ENCODE results near the gene BAIAP2L1.

BAIAP2L1 gene

DNA sequence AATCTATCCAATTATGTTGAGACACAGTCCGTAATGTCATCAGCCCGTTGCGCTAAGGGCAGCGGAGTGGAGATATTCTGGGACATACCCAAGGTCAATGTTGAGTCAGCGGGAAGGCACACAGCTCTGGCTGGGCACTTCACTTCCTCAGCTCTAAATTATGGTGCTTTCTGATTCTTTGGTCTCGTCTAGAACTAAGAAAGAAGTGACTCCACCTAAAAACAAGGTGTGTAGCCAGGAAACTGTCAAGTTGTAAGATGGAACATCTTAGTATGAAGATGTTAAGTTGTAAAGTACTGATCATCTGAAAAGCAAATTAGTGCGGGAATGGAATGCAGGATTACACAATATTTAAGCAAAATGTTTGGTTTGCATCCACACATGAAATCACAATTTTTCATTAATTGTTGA, 43.1 kb downstream of the BAIAP2L1 start:
- no peak for DNase-seq

DNA sequence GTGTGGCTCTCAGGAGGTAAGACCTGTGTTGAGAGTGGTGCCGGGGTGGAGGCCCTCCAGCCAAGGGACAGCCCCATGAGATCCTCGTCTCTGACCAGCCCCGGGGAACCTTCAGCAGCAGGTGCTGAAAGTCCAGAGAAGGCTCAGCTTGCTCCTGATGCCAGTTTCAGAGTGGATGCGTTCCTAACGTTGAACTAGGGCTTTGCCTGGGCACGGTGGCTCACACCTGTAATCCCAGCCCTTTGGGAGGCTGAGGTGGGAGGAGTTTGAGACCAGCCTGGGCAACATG, 45.7 kb downstream of the BAIAP2L1 start:
- no peak for DNase-seq

DNA sequence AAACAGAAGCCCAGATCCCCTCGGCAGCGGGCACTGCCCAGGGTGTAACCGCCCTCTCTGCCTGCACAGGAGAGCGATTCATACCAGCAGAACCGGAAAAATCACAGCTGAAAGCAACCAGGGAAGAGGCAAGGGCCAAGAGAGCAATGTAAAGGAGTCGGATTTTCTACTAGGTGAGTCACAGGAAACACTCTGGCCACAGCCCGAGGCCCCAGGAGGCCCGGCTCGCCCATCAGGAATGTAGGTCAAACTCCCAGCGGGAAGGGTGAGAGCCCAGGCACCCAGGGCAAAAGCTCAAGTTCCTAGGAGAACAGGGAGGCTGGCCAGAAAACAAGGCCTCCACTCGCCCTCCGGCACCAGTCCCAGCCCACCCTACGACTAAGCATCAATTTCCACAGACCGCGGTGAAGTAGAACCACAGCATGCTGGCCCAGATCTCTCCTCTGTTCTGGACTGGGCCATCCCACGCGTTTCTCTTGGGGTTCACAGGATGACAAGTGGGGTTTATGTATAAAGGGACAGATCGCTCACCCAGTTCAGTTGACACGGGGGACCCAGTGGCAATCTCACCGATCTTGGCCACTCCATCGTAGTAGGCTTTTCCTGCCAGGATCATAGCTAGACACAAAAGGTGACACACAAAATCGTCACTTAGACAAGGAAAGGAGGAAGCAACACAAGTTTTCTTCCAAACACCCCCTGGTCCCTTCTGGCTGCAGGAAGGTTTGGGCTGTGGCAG, 46.2 kb downstream of the BAIAP2L1 start:
- DNase-seq = no peak

DNA sequence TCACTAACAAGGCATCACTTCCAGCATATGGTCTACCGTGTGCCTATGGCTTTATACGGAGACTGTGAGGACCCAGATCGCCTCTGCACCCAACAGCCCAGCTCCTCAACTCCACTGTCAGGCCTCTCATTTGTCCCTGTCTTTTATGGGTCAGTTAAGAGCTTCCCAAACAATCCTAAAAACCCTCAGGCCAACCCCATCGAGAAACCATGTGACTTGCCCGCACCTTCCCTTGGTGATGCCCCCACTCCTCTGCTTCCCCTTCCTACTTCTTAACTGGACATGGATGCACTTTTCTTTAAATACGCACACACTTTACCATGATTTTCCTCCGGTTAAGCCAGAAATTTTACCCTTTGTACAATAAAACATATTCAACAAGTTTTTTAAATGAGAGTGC, 46.8 kb downstream of the BAIAP2L1 start:
- no peak for DNase-seq

DNA sequence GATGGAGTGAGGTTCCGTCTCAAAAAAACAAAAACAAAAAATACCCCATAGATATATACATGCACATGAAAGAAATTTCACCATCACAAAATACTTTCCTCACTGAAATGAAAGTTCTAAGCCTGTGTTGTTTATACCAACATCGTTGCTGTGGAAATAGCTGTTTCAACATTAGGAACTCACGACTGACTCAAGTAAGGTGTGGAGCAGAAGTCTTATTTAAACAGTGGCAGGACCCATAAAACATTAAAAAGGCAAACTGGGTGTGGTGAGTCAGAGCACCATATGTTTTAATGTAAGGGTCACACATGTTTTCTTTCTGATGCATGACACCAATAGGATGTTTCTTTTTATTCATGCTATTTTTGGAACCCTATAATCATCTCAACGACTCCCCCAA, 48.3 kb downstream of the BAIAP2L1 start:
- no peak for DNase-seq

DNA sequence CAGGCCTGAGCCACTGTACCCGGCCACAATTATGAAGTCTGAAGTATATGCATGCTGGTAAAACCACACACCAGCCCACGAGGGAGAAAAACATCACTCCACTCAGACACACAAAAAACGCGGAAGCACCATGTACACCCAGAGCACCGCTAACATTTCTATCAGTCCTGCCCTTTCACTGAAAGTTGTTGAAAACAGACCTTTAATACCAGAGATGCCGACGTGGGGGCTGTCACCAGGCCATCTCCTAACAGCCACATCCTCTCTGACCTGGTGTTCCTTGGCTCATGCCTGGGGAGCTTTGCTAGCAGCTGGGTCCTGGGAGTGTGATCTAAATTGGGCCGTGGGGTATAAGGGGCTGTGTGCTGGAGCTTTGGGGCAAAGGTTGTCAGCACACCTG, 49.8 kb downstream of the BAIAP2L1 start:
- DNase-seq = no peak

DNA sequence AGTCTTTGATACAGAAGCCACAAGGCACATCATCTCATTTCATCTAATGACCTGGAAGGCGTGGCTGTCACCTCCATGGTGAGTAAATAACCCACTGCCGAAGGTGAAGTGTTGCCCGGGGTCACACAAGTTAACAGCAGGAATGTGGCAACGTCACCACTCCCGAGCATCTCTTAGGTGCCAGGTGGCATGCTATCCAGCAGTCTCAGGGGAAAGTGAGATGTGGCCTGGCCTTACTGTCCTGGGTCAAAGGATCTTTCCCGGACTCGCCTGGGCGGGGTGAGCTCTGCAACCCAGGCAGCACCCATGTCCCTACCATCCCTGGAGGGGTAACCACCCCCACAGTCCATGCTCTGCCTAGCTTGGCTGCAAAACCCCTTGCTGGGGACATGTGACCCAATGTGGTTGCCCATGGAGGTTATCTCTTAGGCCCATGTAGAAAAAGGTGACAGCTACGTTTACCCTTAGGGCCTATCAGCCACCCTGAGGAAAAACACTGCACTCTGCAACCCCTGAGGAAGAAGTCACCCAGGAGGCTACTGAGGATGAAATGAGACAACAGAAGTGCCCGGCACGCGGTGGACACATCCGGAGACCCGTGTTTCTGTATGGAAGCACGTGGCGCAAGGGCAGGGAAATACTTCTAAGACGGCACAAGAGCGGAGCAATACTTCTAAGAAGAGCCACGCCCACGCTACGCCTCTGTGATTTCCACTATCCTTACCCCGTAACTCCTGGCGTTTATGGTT, 52.0 kb downstream of the BAIAP2L1 start:
- no peak for DNase-seq

DNA sequence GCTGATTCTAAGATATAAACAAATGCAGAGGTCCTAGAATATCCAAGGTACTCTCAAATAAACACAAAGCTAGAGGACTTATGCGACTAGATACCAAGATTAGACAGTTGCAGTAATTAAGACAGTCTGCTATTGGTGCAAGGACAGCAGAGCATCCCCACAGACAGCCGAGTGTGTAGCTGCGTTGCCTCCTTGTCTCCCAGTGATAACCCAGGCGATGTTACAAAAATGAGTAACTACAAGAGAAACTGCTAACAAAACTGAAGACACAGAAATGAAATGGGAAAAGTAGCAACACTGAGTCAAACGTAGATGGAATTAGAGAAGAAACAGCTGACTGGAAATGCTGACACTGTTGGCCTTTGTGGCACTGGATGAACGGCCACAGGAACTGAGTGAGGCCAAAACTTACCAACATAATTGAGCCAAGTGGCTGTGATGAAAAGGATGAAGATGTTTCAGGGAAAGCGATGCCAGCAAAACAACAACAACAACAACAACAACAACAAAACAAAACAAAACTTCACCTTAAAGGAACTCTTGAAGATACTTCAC, 54.3 kb downstream of the BAIAP2L1 start:
- DNase-seq = no peak

DNA sequence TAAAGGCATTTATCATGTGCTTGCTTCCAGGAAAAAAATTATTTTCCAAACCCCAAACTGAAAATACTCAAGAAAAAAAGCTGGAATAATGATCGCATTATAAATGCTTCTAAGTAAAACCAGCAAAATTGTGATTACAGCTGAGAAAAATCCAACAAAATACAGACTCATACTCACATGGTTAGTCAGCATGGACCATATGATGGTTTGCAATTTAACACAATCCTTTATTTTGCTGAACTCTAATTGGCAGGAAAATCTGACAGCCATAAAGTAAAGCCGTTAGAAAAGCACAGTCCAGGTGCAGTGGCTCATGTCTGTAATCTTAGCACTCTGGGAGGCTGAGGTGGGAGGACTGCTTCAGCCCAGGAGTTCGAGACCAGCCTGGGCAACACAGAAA, 59.8 kb downstream of the BAIAP2L1 start:
- no peak for DNase-seq

DNA sequence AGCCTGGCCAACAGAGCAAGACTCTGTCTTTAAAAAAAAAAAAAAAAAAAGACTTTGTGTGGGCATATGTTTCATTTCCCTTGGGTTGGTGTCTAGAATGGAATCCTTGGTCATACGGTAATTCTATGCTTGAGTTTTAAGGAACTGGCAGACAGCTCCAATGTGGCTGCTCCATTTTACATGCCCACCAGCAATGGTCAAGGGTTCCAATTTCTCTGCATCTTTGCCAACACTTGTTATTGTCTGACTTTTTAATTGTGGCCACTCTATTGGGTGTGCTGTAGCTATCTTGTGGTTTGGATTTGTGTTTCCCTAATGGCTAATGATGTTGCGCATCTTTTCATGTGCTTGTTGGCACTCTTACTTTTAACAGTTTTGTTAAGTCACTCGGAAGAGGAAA, 61.8 kb downstream of the BAIAP2L1 start:
- no peak for DNase-seq

DNA sequence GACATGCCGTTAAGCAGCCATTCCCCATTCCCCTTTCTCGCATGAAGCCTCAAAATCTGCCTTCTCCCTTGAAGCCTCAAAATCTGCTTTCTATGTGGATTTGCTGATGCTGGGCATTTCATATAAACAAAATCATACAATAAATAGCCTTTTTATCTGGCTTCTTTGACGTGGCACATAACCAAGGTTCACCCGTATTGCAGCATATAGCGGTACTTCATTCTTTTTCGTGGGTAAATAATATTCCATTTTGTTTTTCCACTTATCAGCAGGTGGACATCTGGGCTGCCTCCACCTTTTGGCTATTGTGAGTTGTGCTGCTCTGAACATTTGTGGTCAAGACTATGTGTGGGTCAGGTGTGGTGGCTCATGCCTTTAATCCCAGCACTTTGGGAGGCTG, 62.4 kb downstream of the BAIAP2L1 start:
- DNase-seq = no peak

DNA sequence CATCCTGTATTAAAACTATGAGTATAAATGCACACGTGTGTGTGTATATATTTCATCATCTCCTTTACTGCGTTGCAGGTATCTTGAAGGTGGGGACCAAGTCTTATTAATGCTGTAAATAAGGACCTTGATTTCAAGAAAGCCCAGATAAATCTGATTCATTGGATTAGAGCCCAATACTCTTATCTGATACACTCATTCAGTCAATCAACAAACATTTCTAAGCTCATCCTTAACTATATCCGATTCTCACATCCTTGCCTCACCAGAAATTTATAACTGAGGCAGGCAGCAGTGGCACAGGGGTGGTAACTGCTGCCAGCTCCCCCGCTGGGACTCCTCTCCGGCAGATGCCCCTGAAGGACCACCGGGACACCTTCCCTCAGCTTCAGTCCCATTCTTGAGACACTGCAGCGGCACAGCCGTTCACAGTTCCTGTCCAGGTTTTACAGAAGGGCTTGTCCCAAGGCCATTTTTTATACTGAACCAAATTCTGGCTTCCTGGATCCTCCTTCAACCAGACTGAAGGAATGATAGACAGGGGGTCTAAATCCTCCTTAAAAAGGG, 65.4 kb downstream of the BAIAP2L1 start:
- DNase-seq = no peak

DNA sequence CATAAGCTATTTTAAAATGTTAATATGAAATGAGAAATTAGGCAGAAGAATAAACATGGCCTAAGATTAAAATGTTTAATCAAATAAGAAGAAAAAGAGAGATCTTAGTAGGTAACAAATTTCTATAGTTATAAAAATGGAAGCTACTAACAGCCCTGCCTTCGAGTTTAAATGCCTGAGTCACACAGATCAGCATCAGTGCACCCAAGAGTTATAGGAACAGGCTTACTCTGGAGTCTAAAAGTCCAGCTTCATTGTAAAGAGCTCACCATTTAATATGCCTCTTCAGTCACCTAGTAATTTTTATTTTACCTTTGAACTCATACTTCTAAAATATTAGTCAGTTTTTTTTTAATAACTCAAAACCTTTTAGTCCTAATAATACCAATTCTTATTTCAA, 66.8 kb downstream of the BAIAP2L1 start:
- no peak for DNase-seq

DNA sequence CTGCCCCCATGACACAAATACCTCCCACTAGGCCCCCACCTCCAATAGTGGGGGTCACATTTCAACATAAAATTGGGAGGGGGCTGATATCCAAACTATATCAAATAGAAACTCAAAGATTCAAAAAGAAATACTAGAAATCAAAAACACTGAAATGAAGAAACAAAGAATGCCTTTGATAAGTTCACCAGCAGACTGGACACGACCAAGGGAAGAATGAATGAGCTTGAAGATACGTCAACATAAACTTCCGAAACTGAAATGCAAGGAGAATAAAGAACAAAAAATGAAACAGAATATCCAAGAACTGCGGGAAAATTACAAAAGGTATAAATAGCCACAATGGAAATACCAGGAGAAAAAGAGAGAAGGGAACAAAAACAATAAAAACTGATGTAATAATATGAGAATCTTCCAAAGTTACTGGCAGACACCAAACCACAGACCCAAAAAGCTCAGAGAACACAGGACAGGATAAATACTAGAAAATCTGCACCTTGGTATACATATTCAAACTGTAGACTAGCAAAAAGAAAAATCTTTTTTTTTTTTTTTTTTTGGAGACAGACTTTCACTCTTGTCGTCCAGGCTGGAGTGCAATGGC, 69.9 kb downstream of the BAIAP2L1 start:
- no peak for DNase-seq

DNA sequence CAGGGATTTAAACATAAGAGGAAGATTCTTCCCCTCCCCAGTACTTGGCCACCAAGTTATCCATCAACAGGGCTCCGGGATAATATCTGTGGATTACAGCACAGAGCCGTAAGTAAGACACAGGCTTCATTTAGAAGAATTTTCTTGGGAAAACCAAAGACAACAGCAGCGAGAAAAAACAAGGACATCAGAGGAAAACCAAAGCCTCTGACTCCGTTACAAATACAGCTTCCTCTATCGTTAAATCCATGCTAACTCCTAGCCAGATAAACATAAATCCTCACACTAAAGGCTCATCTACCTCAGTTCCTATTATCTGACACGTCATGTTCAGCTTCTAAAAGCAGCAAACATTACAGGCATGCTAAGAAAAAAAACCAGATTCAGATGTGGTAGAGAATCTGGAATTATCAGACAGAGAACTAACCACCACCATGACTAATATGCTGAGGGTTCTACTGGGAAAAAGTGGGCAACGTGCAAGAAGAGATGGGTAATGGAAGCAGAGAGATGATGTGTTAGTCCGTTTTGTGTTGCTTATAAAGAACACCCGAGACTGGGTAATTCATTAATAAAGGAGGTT, 71.0 kb downstream of the BAIAP2L1 start:
- DNase-seq = no peak

DNA sequence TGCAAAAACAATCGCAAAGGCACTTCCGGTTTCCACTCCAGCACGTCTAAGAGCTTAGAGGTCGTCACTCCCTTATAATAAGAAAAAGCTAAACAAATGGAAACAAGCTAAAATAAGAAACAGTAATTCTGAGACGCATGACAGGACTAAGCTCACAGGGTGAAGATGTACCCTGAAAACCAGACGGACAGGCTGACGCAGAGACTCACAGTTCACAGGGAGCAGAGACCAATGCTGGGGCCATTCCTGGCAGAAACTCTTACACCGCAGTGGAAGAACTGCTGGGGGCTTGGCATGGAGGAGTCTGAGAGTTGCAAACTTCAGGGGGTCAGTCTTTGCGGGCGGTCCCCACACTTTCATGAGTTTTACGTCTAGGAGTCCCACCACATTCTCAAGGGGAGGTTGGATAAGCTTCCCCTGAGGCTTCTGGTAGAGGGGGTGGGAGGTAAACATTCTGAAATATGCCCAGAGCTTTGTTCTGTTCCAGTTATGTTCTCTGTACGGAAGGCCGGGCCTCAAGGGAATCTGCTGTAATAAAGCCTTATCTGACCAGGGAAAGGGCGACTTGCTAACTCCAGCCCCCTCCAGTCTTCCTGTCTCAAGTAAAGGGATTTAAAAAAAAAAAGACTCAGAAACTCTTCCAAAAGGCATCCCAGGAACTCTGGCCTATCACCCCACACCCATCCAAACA, 71.6 kb downstream of the BAIAP2L1 start:
- DNase-seq = peak; percentile 13

DNA sequence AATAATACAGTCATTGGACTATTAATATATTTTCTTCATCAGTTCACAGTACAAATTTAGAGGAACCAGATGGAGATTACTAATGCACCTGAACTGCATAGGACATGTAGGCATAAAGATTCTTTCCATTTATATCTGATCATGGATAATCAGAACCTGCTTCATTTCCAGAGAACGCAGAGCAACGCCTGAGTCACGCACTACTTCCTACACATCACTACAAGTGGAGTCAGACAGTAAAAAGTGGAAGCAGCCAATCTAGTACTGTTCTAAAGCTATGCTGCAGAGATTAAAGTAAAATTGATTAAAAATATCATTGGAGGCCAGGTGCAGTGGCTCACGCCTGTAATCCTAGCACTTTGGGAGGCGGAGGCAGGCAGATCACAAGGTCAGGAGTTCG, 76.1 kb downstream of the BAIAP2L1 start:
- no peak for DNase-seq

DNA sequence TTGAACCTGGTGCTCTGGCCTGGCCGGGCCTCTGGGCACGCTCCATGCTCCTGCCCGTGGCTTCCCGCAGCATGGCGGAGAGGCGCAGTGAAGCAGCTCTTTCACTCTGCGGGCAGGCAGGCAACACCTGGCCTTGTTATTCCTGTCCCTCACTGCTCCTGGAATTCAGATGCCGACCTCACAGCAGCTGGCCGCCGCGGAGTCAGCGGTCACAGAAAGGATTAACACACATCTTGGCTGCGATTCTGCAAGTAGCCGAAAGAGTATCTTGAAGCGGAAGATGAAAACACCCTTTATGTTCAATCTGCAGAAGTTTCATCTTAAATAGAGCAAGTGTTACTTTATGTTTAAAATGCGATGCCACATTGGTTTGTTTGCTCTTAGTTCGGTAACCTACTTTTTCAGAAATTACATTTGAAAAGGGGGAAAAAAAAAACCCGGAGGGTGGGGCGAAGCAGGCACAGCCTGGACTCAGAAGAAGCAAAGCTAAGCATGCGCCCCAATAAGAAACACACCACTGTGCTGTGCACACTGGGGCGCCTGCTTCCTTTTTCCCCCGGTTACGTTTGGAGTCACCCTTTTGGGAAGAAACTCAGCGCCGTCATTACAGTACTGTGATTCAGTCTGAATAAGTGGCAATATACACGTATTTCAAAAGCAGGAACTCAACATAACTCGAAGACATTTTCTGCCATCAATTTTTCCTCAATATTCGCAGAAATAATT, 77.1 kb downstream of the BAIAP2L1 start:
- DNase-seq = peak; percentile 47

DNA sequence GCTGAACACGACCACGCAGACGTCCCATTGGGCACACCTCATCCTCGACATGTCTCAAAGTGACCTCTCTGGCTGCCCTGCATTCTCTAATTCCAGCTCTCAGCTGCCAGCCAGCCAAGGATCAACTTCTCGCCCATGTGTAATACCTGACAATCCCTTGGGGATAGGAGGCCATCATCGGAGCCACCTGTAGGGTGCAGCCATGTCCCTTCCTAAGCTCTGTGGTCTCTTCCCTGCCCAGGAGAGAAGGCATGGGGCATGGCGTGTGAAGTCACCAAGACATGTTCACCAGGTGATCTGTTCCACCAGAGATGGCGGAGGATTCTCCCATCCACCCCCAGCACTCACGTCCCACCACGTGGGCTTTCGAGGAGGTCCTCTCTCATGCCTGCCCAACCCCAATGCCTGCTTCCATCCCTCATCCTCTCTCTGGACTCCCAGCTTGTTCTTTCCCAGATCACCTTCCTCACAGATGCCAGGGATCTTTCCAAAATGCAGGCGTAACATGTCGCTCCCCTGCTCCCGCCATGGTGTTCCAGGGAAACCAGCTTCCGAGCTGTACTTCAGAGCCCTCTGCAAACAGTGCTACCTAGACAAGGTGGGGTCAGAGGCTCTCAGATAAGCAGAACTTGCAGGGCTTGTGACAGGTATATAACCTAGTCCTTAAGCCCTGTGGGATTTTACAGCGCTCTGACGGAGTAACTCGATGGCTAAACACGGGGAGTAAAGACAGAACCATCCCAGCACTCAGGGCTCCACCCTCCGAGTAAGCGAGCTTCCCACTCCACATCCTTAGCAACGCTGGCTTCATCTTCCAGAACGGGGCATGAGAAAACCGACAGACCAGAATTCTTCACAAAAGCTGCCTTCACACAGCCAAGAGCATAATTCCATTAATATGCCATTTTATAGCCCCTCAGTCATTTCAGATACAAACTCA, 78.3 kb downstream of the BAIAP2L1 start:
- DNase-seq = no peak

DNA sequence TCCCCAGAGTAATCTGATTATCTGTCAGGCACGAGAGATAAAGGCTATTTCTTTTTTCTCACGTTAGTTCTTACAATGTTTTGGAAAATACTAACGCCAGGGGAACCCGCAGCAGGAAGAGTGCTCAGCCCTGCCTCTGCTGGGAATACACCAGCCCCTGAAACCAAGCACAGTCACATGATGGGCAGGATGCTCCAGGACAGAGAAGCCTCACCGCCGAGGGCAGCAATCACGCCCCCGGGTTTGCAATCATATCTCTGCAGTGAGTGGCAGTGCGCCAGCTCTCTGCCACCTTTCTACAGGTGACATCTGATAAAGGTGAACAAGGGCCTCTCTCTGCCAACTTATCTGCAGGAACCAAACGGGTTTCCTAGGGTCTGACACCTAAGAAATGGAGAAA, 79.6 kb downstream of the BAIAP2L1 start:
- DNase-seq = no peak

DNA sequence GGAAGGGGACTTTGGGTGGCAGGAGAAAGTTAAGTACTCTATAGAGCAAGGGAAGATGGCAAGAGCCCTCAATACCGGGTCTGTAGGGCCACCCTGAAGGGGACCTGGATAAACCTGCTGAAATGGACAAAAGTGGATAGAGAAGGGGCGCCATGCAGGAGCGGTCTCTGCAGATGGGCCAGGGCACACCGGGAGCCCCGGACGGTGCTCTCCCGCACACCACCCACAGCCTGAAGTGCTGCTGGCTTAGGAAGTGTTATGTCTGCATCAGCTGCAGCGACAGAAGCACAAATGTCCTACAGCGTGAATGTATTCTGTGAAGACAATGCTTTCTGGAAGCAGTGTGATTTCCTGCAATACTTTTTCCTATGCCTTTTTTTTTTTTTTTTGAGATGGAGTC, 81.7 kb downstream of the BAIAP2L1 start:
- no peak for DNase-seq

All from eye (tissue), 1 donor.